PC-9 (cell line): ENCODE measurements around the gene PLXDC1. TPM values are rescaled to one million over a fixed set of nuclear protein-coding genes. Genes with fewer than 3 reads are reported as not detected.

ENCODE experiments used
- BruUV-seq: library from RNA; stranded (reverse); fragments of 400-500 nt; replicated peaks from 2 replicates; lab custom pipeline; 2021; lab: Mats Ljungman, UMichigan
- CTCF ChIA-PET: fragments of 300-600 bp; sonication (Branson Sonifier 250); formaldehyde crosslinking; loops from one replicate; lab custom pipeline; 2022; ENCODE audit warnings: antibody characterized with exemption; lab: Charles Lee
- POLR2A ChIA-PET: fragments of 300-600 bp; sonication (Branson Sonifier 250); formaldehyde crosslinking; loops from one replicate; lab custom pipeline; 2022; ENCODE audit warnings: antibody characterized with exemption; ENCODE audit not compliant: unreplicated experiment; lab: Charles Lee
- DNase-seq, 2 experiments: peaks; one replicate each; pipeline versions ENCODE4 v3.0.0 to v3.0.0-alpha.2; 2015 to 2022; ENCODE audit warnings: mixed read lengths in 1 of 2
- H2AFZ ChIP-seq: fragments of 200-600 bp; sonication (generic); 2 replicates; pipeline ENCODE4 v1.8.1; 2017; ENCODE audit warnings: antibody characterized with exemption
- H3F3A ChIP-seq: fragments of 200-600 bp; sonication (generic); 2 replicates; pipeline ENCODE4 v1.8.1; 2017; ENCODE audit warnings: antibody characterized with exemption, mild to moderate bottlenecking, low read depth; ENCODE audit not compliant: insufficient read depth
- H3K27ac ChIP-seq: fragments of 200-600 bp; sonication (generic); 2 replicates; pipeline ENCODE4 v1.6.1; 2016; ENCODE audit warnings: mixed run types
- H3K27me3 ChIP-seq: fragments of 200-600 bp; sonication (generic); 2 replicates; pipeline ENCODE4 v1.6.1; 2016; ENCODE audit warnings: low read depth, mixed run types; ENCODE audit not compliant: insufficient read depth
- H3K36me3 ChIP-seq: fragments of 200-600 bp; sonication (generic); 2 replicates; pipeline ENCODE4 v1.6.1; 2016; ENCODE audit warnings: low read depth, mixed run types
- H3K4me1 ChIP-seq: fragments of 200-600 bp; sonication (generic); replicated peaks from 2 replicates; pipeline ENCODE4 v1.6.1; 2016; ENCODE audit warnings: mixed run types; ENCODE audit not compliant: insufficient read depth
- H3K4me2 ChIP-seq: fragments of 200-600 bp; sonication (generic); 2 replicates; pipeline ENCODE4 v1.6.1; 2017; ENCODE audit warnings: mixed run types
- H3K4me3 ChIP-seq: fragments of 200-600 bp; sonication (generic); 2 replicates; pipeline ENCODE4 v1.6.1; 2016; ENCODE audit warnings: mixed run types
- H3K79me2 ChIP-seq: fragments of 200-600 bp; sonication (generic); 2 replicates; pipeline ENCODE4 v1.6.1; 2017; ENCODE audit warnings: low read depth, mixed run types
- H3K9me2 ChIP-seq: fragments of 200-600 bp; sonication (generic); 2 replicates; pipeline ENCODE4 v1.8.1; 2017; ENCODE audit warnings: mild to moderate bottlenecking; ENCODE audit not compliant: insufficient read depth
- H3K9me3 ChIP-seq: fragments of 200-600 bp; sonication (generic); 2 replicates; pipeline ENCODE4 v1.8.1; 2016; ENCODE audit warnings: low read depth; ENCODE audit not compliant: insufficient read depth
- H4K20me1 ChIP-seq: fragments of 200-600 bp; sonication (generic); 2 replicates; pipeline ENCODE4 v1.8.1; 2017; ENCODE audit not compliant: insufficient read depth
- CTCF ChIP-seq: fragments of 200-600 bp; sonication (generic); conservative IDR thresholded peaks from 2 replicates; pipeline ENCODE4 v1.6.1; 2017; ENCODE audit warnings: mixed run types, antibody characterized with exemption, mild to moderate bottlenecking, moderate library complexity
- EZH2 ChIP-seq: fragments of 200-600 bp; sonication (generic); IDR thresholded peaks from 2 replicates; pipeline ENCODE4 v1.8.0; 2017; ENCODE audit warnings: antibody characterized with exemption, low read depth
- intact Hi-C: fragments of 100-400 bp; cut with micrococcal nuclease; formaldehyde crosslinking; loops from one replicate; pipeline ENCODE4 v1.10.0; 2022; ENCODE audit not compliant: unreplicated experiment
- total RNA-seq: library from RNA; stranded (reverse); gene quantifications from 2 replicates; pipeline ENCODE4 v1.2.3, GENCODE V29; 2021

The PLXDC1 gene
- total RNA-seq, 1 experiment from 2014 or later, result 2.5 TPM

GRCh38 chr17:39139161-39139511, 12.3 kb downstream of the PLXDC1 start:
- TF ChIP-seq EZH2 (no peak), CTCF (no peak)
- H3K79me2 ChIP-seq, result no peaks in the 10 kb centered on the region
- H3K27ac ChIP-seq, result peak overlapping the region; percentile 30
- no peaks in the 10 kb centered on the region for H4K20me1 ChIP-seq
- intact Hi-C loops, result no loop called here
- peak overlapping the region; percentile 59 for H3K4me2 ChIP-seq
- peaks cover 19% of the 10 kb centered on the region for H3K4me1 ChIP-seq
- no TSS peak for BruUV-seq
- H2AFZ ChIP-seq, result no peak overlapping the region
- H3K9me2 ChIP-seq, result no peaks in the 10 kb centered on the region
- ChIA-PET CTCF (no interaction called here), POLR2A (interaction anchor here (0.5 kb wide), 1 partner anchor 61 kb away, joined by 22 read pairs; the partner anchor contains the start of gene RPL19)
- peak; percentile 86 to 89 for DNase-seq
- H3K4me3 ChIP-seq, result no peak overlapping the region
- no peaks in the 10 kb centered on the region for H3K9me3 ChIP-seq
- H3K36me3 ChIP-seq, result no peaks in the 10 kb centered on the region
- peaks cover 27% of the 10 kb centered on the region; the same call in 1 of the 2 replicates for H3F3A ChIP-seq
- no peaks in the 10 kb centered on the region for H3K27me3 ChIP-seq

- Histone ChIP-seq H3K27ac (peak overlapping the region; percentile 30), H3K4me2 (peak overlapping the region; percentile 59), H3K4me1 (peaks cover 19% of the 10 kb centered on the region), H3K9me3 (no peaks in the 10 kb centered on the region), H3K4me3 (no peak overlapping the region), H3F3A (peaks cover 27% of the 10 kb centered on the region; the same call in 1 of the 2 replicates), H2AFZ (no peak overlapping the region), H4K20me1 (no peaks in the 10 kb centered on the region), H3K36me3 (no peaks in the 10 kb centered on the region), H3K27me3 (no peaks in the 10 kb centered on the region), H3K9me2 (no peaks in the 10 kb centered on the region), H3K79me2 (no peaks in the 10 kb centered on the region)
- TF ChIP-seq EZH2 (no peak), CTCF (no peak)
- POLR2A ChIA-PET, result interaction anchor here (0.5 kb wide), 1 partner anchor 61 kb away, joined by 22 read pairs; the partner anchor contains the start of gene RPL19
- CTCF ChIA-PET, result no interaction called here
- intact Hi-C loops, result no loop called here
- DNase-seq, result no peak
- no TSS peak for BruUV-seq
Observed at GRCh38 chr17:39138431-39139160, 12.8 kb downstream of the PLXDC1 start.

- BruUV-seq, result no TSS peak
- Histone ChIP-seq H4K20me1 (no peaks in the 10 kb centered on the region), H3K27me3 (no peaks in the 10 kb centered on the region), H3F3A (peaks cover 17% of the 10 kb centered on the region; the same call in 1 of the 2 replicates), H3K4me1 (peaks cover 17% of the 10 kb centered on the region), H2AFZ (no peak overlapping the region), H3K4me3 (no peak overlapping the region), H3K4me2 (no peak overlapping the region), H3K79me2 (no peaks in the 10 kb centered on the region), H3K36me3 (no peaks in the 10 kb centered on the region), H3K27ac (no peak overlapping the region), H3K9me2 (no peaks in the 10 kb centered on the region), H3K9me3 (no peaks in the 10 kb centered on the region)
- no peak for DNase-seq
- ChIA-PET POLR2A (no interaction called here), CTCF (no interaction called here)
- TF ChIP-seq CTCF (no peak), EZH2 (no peak)
- intact Hi-C loops, result no loop called here
Observed at GRCh38 chr17:39134878-39135277, 16.6 kb downstream of the PLXDC1 start.
